ENCODE results near the gene HPCAL4. TPM values are rescaled to one million over a fixed set of nuclear protein-coding genes. Genes with fewer than 3 reads are reported as not detected.

The HPCAL4 gene
- total and polyA plus RNA-seq, 7 donors, result 0.29 to 9.4 (median 3.1) TPM

DNA sequence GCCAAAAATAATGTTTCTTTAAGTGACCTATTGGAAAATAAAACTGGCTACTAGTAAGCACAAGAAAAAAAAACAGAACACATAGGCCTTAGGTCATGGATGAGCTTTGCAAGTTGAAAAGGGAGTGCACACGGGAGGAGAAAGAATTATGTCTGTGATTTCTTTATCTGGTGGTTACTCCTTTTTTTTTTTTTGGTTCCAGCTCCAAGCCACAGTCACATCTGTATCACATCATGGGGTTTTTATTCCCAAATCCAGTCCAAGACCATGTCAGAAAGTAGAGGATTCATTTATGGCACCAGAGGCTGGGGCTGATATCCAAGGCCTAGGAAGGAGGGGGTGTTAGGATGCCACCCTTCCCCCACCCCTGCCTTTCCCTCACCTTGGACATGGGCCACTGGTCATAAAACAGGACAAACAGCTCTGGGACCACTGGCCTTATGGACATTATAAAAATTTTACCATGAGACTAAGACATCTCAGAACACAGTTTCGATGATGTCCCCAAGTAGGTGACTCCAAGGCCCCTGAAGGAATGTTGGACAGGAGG, 41.5 kb downstream of the HPCAL4 start:
- DNase-seq (no peak), ATAC-seq (no peak)
- Histone ChIP-seq H3K27me3 (ENCODE audit: insufficient read depth in 3 of 3, low read length in 2 of 3) (no peaks in the 10 kb centered on the region), H3K27ac (no peak overlapping the region), H3K36me3 (ENCODE audit: insufficient read depth in 1 of 2, low read depth in 1 of 2) (no peaks in the 10 kb centered on the region), H3K4me1 (peaks cover 18% of the 10 kb centered on the region), H3K9me3 (no peaks in the 10 kb centered on the region), H3K4me3 (no peak overlapping the region)
- 86 to 90% (median 87%) methylated on average over 2 of the region's 2 CpGs for WGBS, 3 donors
- intact Hi-C loops (cut with DNase I), result loop anchor here in 1 of 2 donors (5.0 kb wide), 1 partner anchor 73 kb away; no protein-coding TSS in a partner anchor
- no peak for TF ChIP-seq CTCF (IDR thresholded peaks at IDR 0.05)

- no peak overlapping the region for H3K27ac ChIP-seq
- ATAC-seq (no peak), DNase-seq (no peak)
- H3K4me3 ChIP-seq, result no peak overlapping the region
- peaks cover 14% of the 10 kb centered on the region for H3K4me1 ChIP-seq
- intact Hi-C loops (cut with DNase I), result no loop called here
- 18 to 53% (median 45%) methylated on average over 2 of the region's 2 CpGs for WGBS, 3 donors
- no peaks in the 10 kb centered on the region for H3K27me3 ChIP-seq (ENCODE audit: insufficient read depth in 3 of 3, low read length in 2 of 3)
- H3K9me3 ChIP-seq, result no peaks in the 10 kb centered on the region
- H3K36me3 ChIP-seq (ENCODE audit: insufficient read depth in 1 of 2, low read depth in 1 of 2), result no peaks in the 10 kb centered on the region
- no peak for TF ChIP-seq CTCF (IDR thresholded peaks at IDR 0.05)
These were observed 42.7 kb downstream of the HPCAL4 start for GRCh38 chr1:39648496-39648895.

DNA sequence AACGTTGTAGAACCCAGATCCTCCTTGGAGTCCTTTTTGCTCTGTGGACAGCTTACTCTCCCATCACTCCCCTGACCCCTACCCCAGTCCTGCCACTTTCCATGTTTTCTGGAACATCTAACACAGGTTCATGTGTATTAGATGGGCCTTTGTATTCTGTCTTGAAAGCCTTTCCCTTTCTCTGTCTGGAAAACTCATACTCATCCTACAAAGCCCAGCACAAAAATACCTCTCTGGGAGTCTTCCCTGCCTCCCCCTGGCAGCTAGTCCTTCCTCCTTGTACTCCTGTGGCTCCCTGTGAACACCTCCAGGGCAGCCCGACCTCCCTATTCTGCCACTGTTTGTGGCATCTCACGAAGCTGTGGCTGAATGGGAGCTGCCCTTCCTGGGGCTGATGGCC, 44.0 kb downstream of the HPCAL4 start:
- no peaks in the 10 kb centered on the region for H3K27me3 ChIP-seq (ENCODE audit: insufficient read depth in 3 of 3, low read length in 2 of 3)
- peaks cover 18% of the 10 kb centered on the region for H3K4me1 ChIP-seq
- no peak for TF ChIP-seq CTCF (IDR thresholded peaks at IDR 0.05)
- H3K36me3 ChIP-seq (ENCODE audit: insufficient read depth in 1 of 2, low read depth in 1 of 2), result no peaks in the 10 kb centered on the region
- H3K4me3 ChIP-seq, result no peak overlapping the region
- DNase-seq (no peak), ATAC-seq (no peak)
- 60 to 74% (median 72%) methylated on average over 3 of the region's 3 CpGs for WGBS, 3 donors
- H3K27ac ChIP-seq, result peak overlapping the region; percentile 58
- no peaks in the 10 kb centered on the region for H3K9me3 ChIP-seq
- intact Hi-C loops (cut with DNase I), result no loop called here

GRCh38 chr1:39646232-39647081, 44.8 kb downstream of the HPCAL4 start:
- 46 to 54% (median 52%) methylated on average over 12 of the region's 12 CpGs for WGBS, 3 donors
- Histone ChIP-seq H3K4me3 (no peak overlapping the region), H3K27ac (peak overlapping the region; percentile 46), H3K9me3 (no peaks in the 10 kb centered on the region), H3K36me3 (ENCODE audit: insufficient read depth in 1 of 2, low read depth in 1 of 2) (no peaks in the 10 kb centered on the region), H3K27me3 (ENCODE audit: insufficient read depth in 3 of 3, low read length in 2 of 3) (no peaks in the 10 kb centered on the region), H3K4me1 (peaks cover 18% of the 10 kb centered on the region)
- intact Hi-C loops (cut with DNase I), result no loop called here
- ATAC-seq, result peak; percentile 46 to 68 (median 60)
- peak; percentile 79 to 89 for DNase-seq
- no peak for TF ChIP-seq CTCF (IDR thresholded peaks at IDR 0.05)
